Ammon's horn (tissue), 1 donor: ENCODE measurements around the gene SHANK3.
"Not testable (repeated sequence)": the region's sequence is repeated elsewhere in the genome, so short reads cannot be mapped to it uniquely, and the experiment has no call there.

Experiments used
- DNase-seq: peaks from one replicate; pipeline ENCODE4 v3.0.0-alpha.2; 2016; ENCODE audit warnings: low spot score

The SHANK3 gene

GRCh38 chr22:50653256-50653655, 19.4 kb upstream of the SHANK3 start:
- DNase-seq: no peak

DNA sequence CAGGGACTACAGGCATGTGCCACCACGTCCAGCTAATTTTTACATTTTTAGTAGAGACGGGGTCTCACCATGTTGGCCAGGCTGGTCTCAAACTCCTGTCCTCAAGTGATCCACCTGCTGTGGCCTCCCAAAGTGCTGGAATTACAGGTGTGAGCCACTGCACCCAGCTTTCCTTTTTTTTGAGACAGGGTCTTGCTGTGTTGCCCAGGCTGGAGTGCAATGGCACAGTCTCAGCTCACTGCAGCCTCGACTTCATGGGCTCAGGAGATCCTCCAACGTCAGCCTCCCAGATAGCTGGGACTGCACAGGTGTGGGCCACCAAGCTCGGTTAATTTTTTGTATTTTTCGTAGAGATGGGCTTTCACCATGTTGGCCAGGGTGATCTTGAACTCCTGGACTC, 18.0 kb upstream of the SHANK3 start:
- DNase-seq: not testable (repeated sequence)

DNA sequence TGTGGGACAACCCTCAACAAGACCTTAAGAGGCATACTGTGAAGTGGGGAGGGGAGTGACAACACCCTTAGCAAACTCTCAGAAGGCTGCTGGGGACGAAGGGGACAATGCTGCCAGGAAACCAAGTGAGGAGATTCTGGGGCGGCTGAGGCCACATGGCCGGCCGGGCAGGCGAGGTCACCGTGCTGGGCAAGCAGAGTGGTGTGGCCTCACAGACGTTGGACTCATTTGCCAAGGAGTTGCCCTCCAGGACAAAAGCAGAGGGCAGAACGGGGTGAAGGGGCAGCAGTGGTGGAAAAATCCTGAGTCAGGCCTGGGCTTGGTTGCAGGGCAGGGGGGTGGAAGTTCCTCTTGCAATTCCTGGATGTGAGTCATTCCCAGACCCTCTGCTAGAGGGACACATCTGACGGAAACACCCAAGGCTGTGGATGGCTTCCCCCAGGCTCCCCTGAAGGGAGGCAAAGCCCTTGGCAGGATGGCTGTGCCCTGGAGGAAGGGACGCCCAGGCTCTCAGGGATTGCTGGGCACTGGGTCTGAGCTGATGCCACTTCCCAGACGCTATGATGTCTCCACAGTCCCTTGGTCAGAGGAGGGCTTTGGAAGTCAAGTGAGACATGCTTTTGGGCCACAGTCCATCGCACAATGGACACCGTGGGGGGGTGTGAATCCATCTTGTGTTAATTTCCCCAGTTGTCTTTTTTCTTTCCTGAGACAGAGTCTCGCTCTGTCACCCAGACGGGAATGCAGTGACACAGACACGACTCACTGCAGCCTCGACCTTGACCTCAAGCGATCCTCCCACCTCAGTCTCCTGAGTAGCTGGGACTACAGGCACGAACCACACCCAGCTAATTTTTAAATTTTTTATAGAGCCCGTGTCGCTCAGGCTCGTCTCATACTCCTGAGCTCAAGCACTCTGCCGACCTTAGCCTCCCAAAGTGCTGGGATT, 16.2 kb upstream of the SHANK3 start:
- no peak for DNase-seq

GRCh38 chr22:50657925-50658324, 14.7 kb upstream of the SHANK3 start:
- DNase-seq: no peak

DNA sequence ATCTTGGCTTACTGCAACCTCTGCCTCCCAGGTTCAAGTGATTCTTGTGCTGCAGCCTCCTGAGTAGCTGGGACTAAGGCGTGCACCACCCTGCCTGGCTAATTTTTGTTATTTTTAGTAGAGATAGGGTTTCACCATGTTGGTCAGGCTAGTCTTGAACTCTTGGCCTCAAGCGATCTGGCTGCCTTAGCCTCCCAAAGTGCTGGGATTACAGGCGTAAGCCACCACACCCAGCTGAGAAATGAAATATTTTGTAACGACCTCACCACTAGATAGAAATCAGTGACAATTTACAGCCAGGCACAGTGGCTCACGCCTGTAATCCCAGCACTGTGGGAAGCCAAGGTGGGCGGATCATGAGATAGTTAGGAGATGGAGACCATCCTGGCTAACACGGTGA, 12.9 kb upstream of the SHANK3 start:
- DNase-seq: not testable (repeated sequence)

- DNase-seq: no peak
These were observed 12.3 kb upstream of the SHANK3 start for GRCh38 chr22:50660306-50660705.

GRCh38 chr22:50665212-50665611, 7.4 kb upstream of the SHANK3 start:
- no peak for DNase-seq

- no peak for DNase-seq
These were observed 6.9 kb upstream of the SHANK3 start for GRCh38 chr22:50665738-50666137.

DNA sequence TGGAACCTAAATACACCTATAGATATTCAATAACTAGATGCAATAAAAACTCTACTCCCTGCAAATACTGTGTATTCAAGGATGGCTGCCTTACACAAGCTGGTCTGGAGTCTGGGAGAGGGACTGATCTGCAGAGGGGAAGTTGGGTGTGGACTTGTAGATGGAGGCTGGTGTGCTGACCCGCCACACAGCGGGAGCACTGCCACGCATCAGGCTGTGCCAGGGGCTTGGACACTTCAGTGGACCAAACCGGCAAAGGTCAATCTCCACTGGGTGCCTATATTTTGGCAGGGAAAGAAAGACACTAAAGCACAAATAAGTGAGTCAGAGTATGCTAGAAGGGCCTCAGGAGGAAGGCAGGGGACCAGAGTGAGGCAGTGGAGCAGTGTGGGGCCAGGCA, 2.1 kb upstream of the SHANK3 start:
- no peak for DNase-seq

- DNase-seq: no peak
These were observed 1.6 kb upstream of the SHANK3 start for GRCh38 chr22:50670914-50671538.

- peak; percentile 49 for DNase-seq
These were observed 982 bp upstream of the SHANK3 start for GRCh38 chr22:50671641-50672040.

GRCh38 chr22:50672041-50672440, 582 bp upstream of the SHANK3 start:
- no peak for DNase-seq

DNA sequence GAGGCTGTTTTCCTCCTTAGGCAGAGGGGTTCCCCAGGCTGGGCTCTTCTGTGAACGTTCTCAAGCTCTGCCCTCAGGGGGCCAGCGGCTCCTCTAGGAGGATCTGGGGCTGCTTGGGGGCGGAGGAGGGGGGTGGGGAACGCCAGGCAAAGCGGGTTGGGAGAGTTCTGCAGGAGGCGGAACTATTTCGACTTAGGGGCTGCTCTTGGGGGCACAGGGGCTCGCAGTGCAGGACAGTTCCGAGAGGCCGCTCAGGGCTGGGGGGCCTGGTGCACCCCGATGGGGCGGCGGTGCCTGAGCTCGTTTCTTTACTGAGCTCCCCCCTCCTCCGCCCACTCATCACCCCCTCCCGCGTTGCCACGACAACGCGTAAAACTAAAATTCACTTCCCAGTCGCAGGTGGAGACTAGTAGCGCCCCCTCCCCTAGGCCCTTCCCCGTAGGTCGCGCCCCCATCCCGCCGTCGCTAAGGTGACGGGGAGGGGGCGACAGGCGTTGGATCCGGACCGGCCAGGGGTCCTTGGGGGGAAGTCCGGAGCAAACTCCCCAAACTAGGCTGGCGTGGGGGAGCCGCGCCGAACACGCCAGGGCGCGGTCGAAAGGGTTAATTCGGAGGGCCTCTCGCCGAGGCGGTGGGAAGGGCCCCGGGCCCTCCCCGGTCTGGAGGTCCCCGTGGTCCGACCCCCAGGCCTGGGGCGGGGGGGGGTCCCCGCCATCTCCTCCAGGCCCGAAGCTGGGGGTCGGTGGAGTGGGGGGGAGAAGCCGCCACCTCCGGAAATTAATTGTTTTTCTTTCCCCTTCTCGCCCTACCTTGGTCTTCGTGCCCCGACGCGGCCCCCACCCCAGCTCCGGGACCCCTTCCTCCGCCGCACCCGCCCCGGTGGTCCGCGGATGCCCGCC, 857 bp downstream of the SHANK3 start:
- peak; percentile 46 for DNase-seq

DNA sequence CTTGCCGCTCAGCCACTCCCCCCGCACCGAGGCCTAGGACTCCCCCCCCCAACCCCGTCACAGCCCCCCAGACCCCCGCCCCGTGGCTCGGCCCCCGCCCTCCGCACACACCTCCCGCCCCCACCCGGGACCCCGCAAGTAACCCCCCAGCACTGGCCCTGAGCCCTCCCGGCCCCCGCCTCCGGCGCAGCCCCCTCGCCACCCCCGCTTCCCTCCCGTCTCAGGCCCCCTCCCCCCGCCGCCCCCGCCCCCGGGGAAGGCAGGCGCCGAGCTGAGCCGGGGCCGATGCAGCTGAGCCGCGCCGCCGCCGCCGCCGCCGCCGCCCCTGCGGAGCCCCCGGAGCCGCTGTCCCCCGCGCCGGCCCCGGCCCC, 1.5 kb downstream of the SHANK3 start:
- no peak for DNase-seq

DNA sequence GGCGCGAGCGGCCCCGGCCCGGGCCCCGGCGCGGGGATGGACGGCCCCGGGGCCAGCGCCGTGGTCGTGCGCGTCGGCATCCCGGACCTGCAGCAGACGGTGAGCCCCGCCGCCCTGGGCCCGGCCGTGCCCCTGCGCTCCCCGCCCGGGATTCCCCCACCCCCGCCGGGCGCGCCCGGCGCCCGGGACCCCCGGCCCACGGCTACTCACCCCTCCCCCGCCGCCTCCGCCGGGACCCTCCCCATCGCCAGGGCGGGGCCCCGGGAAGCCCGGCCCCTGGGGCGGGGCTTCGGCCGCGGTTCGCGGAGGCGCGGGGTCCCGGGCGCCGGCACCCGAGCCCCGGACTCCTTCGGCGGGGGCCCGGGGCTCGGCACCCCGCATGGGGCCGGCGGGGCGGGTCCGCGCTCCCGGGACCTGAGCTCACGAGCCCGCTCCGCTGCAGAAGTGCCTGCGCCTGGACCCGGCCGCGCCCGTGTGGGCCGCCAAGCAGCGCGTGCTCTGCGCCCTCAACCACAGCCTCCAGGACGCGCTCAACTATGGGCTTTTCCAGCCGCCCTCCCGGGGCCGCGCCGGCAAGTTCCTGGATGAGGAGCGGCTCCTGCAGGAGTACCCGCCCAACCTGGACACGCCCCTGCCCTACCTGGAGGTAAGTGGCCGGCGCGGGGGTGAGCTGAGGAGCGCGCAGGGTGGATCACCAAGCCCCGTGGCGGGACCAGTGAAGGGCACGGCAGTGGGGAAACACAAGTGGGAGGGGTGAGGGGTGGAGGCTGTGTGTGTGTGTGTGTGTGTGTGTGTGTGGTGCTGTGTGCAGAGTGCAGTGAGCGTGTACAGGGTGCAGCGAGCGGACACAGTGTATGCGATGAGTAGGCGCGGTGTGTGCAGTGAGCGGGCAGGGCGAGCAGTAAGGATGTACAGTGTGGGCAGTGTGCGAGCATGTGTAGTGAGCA, 2.3 kb downstream of the SHANK3 start:
- DNase-seq: no peak

GRCh38 chr22:50675553-50676179, 3.0 kb downstream of the SHANK3 start:
- DNase-seq: no peak

DNA sequence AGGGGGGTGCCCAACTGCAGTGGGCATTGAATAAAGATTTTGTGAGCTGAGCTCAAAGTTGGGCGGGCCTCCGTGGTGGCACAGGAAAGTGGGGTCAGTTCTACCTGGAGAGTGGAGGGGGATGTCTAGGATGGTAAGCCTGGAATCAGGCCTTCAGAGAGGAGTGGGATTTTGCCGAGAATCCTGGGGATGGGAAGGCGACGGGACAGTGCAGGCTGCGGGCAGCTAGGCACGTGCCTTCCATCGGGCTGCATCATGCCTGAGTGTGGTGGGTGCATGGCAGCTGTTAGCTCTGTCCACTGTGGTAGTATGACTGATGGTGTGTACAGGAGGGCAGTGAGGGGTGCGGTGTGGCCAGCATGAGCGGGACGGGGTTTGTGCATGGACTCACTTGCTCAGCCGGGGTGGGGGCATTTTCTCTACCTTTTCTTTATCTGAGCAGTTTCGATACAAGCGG, 3.6 kb downstream of the SHANK3 start:
- DNase-seq: no peak

DNA sequence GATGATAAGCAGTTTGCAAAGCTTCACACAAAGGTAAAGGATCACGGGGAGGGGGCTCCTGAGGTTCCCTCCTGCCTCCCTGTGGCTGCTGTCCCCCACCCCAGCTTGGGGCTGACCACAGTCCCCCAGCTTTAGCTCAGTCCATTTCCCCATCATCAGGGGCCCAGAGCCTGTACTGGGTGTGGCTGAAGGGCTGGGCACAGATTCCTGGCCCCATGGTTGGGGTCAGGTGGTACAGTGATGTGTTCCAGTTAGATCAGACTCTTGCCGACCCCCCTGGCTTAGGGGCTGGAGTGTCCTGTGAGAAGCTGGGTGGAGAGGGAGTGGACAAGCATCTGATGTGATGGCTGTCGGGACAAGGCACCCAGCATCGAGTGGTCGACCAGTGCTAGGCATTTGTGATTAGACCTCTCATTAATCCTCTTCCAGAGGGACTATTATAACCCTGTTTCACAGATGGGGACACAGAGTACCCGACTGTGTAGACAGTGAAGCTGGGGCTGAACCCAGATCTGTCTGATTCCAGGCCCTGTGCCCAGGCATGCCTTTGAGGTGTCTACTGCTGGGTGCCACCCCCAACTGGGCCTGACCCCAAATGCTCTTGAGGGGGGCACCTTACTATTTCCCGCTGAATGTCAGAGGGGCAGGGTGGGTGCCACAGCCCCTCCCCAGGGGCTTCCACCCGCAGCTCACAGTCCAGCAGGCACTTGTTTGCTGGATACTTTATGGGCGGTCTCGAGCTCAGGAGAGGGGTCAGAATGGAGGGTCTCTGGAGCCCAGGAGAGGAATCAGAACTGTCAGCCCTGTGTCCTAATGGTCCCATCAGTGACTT, 4.3 kb downstream of the SHANK3 start:
- DNase-seq: no peak

DNA sequence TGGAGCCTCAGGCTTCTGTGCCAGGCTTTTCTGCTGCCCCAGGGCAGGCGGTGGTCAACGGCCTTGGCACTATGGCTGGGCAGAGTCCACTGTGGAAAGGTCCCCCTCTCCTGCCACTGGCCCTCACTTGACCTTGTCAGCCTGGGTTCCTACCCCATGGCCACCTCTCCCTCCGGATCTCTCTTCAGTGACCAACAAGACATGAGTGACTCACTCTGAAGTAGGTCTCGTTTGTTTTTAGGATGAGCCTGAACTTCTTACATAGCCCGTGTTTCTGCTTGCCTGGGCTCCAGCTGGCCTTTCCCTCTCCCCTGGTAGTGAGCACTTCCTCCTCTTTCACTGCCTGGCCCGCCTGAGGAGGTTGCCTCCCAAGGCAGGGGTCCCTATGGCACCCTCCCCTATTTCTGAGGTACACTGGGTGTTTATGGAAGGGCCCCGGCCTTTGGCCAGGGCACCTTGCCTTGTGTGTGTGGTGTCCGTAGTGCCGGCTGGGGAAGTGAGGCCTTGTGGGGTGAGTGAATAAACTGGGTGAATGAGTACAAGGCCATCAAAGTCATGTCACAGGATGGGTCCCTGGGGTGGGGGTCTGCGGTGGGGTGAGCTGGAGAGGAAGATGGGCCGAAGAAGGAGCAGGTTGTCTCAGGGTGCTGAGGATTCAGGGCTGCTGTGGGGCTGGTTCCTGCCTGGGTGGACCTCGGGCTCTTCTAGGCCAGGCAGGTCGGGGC, 5.0 kb downstream of the SHANK3 start:
- no peak for DNase-seq
